Endothelial cell (in vitro differentiated cells): ENCODE results near the gene ACBD3. TPM values are rescaled to one million over a fixed set of nuclear protein-coding genes. Genes with fewer than 3 reads are reported as not detected.

Experiments
- DNase-seq: peaks from one replicate; pipeline ENCODE4 v3.0.0; 2021; ENCODE audit warnings: low spot score
- H3K27ac Mint-ChIP-seq: one replicate; pipeline ENCODE4 v1.8.0; 2021; ENCODE audit warnings: mixed read lengths, inconsistent platforms; ENCODE audit not compliant: unreplicated experiment
- H3K27me3 Mint-ChIP-seq: one replicate; pipeline ENCODE4 v1.8.0; 2021; ENCODE audit warnings: mild to moderate bottlenecking, moderate library complexity, mixed read lengths, inconsistent platforms; ENCODE audit not compliant: unreplicated experiment
- H3K36me3 Mint-ChIP-seq: one replicate; pipeline ENCODE4 v1.8.0; 2021; ENCODE audit warnings: mild to moderate bottlenecking, low read depth, mixed read lengths, inconsistent platforms; ENCODE audit not compliant: unreplicated experiment
- H3K4me1 Mint-ChIP-seq: one replicate; pipeline ENCODE4 v1.8.0; 2021; ENCODE audit warnings: mild to moderate bottlenecking, mixed read lengths, inconsistent platforms; ENCODE audit not compliant: unreplicated experiment
- H3K4me3 Mint-ChIP-seq: one replicate; pipeline ENCODE4 v1.8.0; 2021; ENCODE audit warnings: mild to moderate bottlenecking, mixed read lengths, inconsistent platforms; ENCODE audit not compliant: unreplicated experiment
- H3K9me3 Mint-ChIP-seq: one replicate; pipeline ENCODE4 v1.8.0; 2021; ENCODE audit warnings: mixed read lengths, inconsistent platforms; ENCODE audit not compliant: unreplicated experiment
- total RNA-seq: library from RNA; stranded (reverse); fragmentation: NEBNext Ultra II Directional; extraction: Animal tissue kit (Norgen Biotek cat#: 25700); gene quantifications from one replicate; pipeline ENCODE4 v1.2.1, GENCODE V29; 2021; ENCODE audit not compliant: unreplicated experiment
- TF ChIP-seq, protein P1 (sequence below): fragments of 200-600 bp; sonication (generic); IDR thresholded peaks from one replicate; pipeline ENCODE4 v1.5.0; 2021; ENCODE audit warnings: antibody characterized with exemption; ENCODE audit not compliant: unreplicated experiment

ACBD3 gene
- total RNA-seq, 1 donor from 2014 or later, result 27.4 TPM

DNA sequence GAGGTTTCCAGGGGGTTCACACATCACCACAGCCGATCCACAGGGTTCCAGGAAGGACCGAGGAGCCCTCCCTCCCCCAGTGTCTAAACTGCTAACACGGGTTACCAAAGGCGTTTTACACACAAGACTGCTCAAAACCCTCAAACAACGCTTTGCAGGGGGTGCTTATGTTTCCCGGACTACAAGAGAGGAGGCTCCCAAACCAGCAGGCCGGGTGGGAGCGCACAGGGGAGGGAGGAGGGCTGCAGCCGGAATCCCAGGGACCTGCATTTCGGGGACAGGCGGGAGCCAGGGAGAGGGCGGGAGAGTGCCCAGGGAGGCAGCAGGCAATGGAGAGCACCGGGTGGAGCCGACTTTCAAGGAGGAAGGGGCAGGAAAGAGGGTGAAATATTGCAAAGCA, 50.8 kb downstream of the ACBD3 start:
- DNase-seq, result no peak
- no peak overlapping the region for H3K4me3 Mint-ChIP-seq
- H3K4me1 Mint-ChIP-seq, result no peaks in the 10 kb centered on the region
- no peak overlapping the region for H3K27ac Mint-ChIP-seq
- TF ChIP-seq, protein P1, sequence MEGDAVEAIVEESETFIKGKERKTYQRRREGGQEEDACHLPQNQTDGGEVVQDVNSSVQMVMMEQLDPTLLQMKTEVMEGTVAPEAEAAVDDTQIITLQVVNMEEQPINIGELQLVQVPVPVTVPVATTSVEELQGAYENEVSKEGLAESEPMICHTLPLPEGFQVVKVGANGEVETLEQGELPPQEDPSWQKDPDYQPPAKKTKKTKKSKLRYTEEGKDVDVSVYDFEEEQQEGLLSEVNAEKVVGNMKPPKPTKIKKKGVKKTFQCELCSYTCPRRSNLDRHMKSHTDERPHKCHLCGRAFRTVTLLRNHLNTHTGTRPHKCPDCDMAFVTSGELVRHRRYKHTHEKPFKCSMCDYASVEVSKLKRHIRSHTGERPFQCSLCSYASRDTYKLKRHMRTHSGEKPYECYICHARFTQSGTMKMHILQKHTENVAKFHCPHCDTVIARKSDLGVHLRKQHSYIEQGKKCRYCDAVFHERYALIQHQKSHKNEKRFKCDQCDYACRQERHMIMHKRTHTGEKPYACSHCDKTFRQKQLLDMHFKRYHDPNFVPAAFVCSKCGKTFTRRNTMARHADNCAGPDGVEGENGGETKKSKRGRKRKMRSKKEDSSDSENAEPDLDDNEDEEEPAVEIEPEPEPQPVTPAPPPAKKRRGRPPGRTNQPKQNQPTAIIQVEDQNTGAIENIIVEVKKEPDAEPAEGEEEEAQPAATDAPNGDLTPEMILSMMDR, result no peak
- H3K9me3 Mint-ChIP-seq, result no peaks in the 10 kb centered on the region
- peaks cover 3% of the 10 kb centered on the region for H3K27me3 Mint-ChIP-seq
- H3K36me3 Mint-ChIP-seq, result no peaks in the 10 kb centered on the region

DNA sequence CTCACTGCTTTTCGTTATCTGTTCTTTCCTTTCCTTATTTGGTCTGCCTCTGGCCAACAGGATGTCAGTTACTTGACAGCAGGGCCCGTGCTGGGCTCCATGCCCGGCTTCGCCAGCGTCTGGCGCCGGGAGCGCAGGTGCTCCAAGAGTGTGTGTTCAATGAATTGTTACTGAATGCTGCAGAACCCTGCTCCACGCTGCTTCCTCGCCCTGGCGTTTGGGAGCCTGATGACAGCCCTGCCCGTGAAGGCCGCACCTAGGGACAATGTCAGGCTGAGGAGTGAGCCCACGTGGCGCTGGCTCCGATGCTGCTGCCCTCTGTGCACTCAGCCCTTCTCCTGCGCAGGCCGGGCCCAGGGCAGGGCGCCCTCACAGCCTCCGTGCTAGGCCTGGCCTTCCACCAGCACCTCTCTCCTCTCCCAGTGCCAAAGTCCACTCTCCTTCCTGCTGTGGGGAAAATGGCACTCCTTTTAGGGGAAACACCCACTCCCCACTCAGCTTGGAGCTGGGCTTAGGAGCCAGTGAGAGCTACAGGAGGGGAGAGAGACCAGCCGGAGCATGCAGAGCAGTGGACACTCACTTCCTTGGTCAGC, 51.4 kb downstream of the ACBD3 start:
- no peaks in the 10 kb centered on the region for H3K9me3 Mint-ChIP-seq
- TF ChIP-seq, protein P1, result no peak
- peaks cover 3% of the 10 kb centered on the region for H3K27me3 Mint-ChIP-seq
- no peak for DNase-seq
- no peaks in the 10 kb centered on the region for H3K4me1 Mint-ChIP-seq
- H3K4me3 Mint-ChIP-seq, result no peak overlapping the region
- H3K27ac Mint-ChIP-seq, result no peak overlapping the region
- no peaks in the 10 kb centered on the region for H3K36me3 Mint-ChIP-seq

DNA sequence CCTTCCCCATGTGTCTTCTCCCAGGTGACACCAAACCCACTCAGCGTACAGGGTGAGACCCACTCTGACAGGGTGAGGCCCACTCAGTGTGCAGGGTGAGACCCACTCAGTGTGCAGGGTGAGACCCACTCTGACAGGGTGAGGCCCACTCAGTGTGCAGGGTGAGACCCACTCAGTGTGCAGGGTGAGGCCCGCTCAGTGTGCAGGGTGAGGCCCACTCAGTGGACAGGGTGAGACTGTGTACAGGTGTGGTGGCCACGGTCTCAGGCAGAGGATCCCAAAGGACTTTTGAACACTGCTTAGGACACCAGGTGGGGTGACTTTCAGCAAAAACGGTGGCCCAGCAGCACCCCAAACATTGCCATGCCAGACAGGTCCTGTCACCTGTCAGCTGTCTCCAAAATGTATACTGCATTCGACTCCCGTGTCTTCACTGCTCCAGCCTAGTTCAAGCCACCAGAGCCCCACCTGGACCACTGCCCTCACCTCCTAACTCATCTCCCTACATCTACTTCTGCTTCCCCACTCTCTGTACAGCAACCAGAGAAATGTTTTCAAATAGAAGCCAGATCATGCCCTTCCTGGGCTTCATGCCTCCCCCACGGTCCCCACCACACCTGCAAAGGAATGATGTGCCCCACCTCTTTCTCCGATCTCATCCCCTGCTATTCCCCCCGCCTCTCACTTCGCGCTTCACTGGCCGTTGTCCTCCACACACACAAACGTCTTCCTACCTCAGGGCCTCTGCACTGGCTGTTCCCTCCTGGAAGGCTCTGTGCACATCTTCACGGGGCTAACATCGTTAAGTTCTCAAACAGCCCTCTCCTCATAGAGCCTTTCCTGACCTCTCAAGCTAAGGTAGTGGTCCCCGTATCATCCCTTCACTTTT, 52.1 kb downstream of the ACBD3 start:
- Mint-ChIP-seq H3K4me3 (peak overlapping the region; percentile 4), H3K27ac (no peak overlapping the region), H3K4me1 (no peaks in the 10 kb centered on the region), H3K9me3 (no peaks in the 10 kb centered on the region), H3K36me3 (no peaks in the 10 kb centered on the region), H3K27me3 (peaks cover 3% of the 10 kb centered on the region)
- TF ChIP-seq, protein P1, result no peak
- no peak for DNase-seq

DNA sequence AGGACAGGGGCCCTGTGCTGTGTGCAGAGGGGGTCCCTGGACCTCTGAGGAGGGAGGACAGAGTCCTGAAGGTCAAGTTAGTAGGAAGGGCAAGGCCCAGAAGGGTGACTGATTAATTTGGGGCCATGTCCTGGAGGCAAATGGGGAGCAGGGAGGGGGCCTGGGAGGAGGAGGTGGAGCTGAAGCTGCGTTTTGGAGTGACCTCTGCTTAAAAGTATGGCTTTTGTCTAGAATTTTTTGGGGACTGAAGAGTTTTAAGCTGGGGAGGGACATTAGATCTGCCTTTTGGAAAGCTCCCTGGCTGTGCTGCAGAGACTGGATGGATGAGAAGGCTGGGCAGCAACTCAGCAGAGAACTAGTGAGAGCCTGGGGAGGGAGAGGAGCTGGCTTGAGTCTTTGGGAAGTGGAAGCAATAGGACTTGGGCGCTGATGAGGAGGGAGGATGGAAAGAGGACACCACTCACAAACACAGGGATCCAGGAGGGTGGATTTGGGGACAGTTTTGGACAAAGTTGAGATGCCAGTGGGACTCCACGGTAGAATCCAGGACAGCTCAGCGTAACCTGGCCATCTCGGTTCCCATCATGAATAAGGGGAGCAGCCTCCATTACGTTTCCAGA, 52.9 kb downstream of the ACBD3 start:
- no peaks in the 10 kb centered on the region for H3K9me3 Mint-ChIP-seq
- H3K4me1 Mint-ChIP-seq, result no peaks in the 10 kb centered on the region
- no peaks in the 10 kb centered on the region for H3K36me3 Mint-ChIP-seq
- peak overlapping the region; percentile 28 for H3K27ac Mint-ChIP-seq
- peaks cover 3% of the 10 kb centered on the region for H3K27me3 Mint-ChIP-seq
- TF ChIP-seq, protein P1, result no peak
- no peak for DNase-seq
- no peak overlapping the region for H3K4me3 Mint-ChIP-seq
